Measurements from ENCODE around the gene OLIG1.

The OLIG1 gene

GRCh38 chr21:33073636-33074035 is 3.7 kb downstream of the OLIG1 start:
- H3K4me1 ChIP-seq: no peaks in the 10 kb centered on the region
- no peaks in the 10 kb centered on the region for H3K36me3 ChIP-seq
- H3K9me3 ChIP-seq: peaks cover 3% of the 10 kb centered on the region; the same call in 1 of the 2 replicates
- TF ChIP-seq CTCF (IDR thresholded peaks at IDR 0.05; ENCODE audit: low read depth, low read length): no peak
- H3K27me3 ChIP-seq: peaks cover 79% of the 10 kb centered on the region
- H3K4me3 ChIP-seq (ENCODE audit: low read depth, low read length): no peak overlapping the region
- DNase-seq: no peak

GRCh38 chr21:33075128-33075527 is 5.2 kb downstream of the OLIG1 start:
- no peaks in the 10 kb centered on the region for H3K4me1 ChIP-seq
- no peak overlapping the region for H3K4me3 ChIP-seq (ENCODE audit: low read depth, low read length)
- TF ChIP-seq CTCF (IDR thresholded peaks at IDR 0.05; ENCODE audit: low read depth, low read length): no peak
- H3K27me3 ChIP-seq: peaks cover 75% of the 10 kb centered on the region
- no peaks in the 10 kb centered on the region for H3K9me3 ChIP-seq
- H3K36me3 ChIP-seq: no peaks in the 10 kb centered on the region
- no peak for DNase-seq

- DNase-seq: no peak
- no peak overlapping the region for H3K4me3 ChIP-seq (ENCODE audit: low read depth, low read length)
- H3K9me3 ChIP-seq: no peaks in the 10 kb centered on the region
- H3K4me1 ChIP-seq: no peaks in the 10 kb centered on the region
- H3K27me3 ChIP-seq: peaks cover 69% of the 10 kb centered on the region
- no peak for TF ChIP-seq CTCF (IDR thresholded peaks at IDR 0.05; ENCODE audit: low read depth, low read length)
- H3K36me3 ChIP-seq: no peaks in the 10 kb centered on the region
Measured at GRCh38 chr21:33075596-33076195, 5.8 kb downstream of the OLIG1 start.

- Histone ChIP-seq H3K4me3 (ENCODE audit: low read depth, low read length) (no peak overlapping the region), H3K4me1 (no peaks in the 10 kb centered on the region), H3K36me3 (no peaks in the 10 kb centered on the region), H3K9me3 (no peaks in the 10 kb centered on the region), H3K27me3 (peaks cover 62% of the 10 kb centered on the region)
- no peak for TF ChIP-seq CTCF (IDR thresholded peaks at IDR 0.05; ENCODE audit: low read depth, low read length)
- no peak for DNase-seq
Measured at GRCh38 chr21:33076600-33077329, 6.8 kb downstream of the OLIG1 start.

GRCh38 chr21:33078907-33079582 is 9.1 kb downstream of the OLIG1 start:
- H3K4me1 ChIP-seq: no peaks in the 10 kb centered on the region
- TF ChIP-seq CTCF (IDR thresholded peaks at IDR 0.05; ENCODE audit: low read depth, low read length): no peak
- peaks cover 39% of the 10 kb centered on the region for H3K27me3 ChIP-seq
- no peak overlapping the region for H3K4me3 ChIP-seq (ENCODE audit: low read depth, low read length)
- no peaks in the 10 kb centered on the region for H3K36me3 ChIP-seq
- no peak for DNase-seq
- H3K9me3 ChIP-seq: no peaks in the 10 kb centered on the region

- Histone ChIP-seq H3K4me3 (ENCODE audit: low read depth, low read length) (no peak overlapping the region), H3K27me3 (peaks cover 29% of the 10 kb centered on the region), H3K4me1 (no peaks in the 10 kb centered on the region), H3K36me3 (no peaks in the 10 kb centered on the region), H3K9me3 (no peaks in the 10 kb centered on the region)
- TF ChIP-seq CTCF (IDR thresholded peaks at IDR 0.05; ENCODE audit: low read depth, low read length): no peak
- no peak for DNase-seq
Measured at GRCh38 chr21:33080376-33080775, 10.4 kb downstream of the OLIG1 start.
